HEK293 (cell line): ENCODE results near the gene LSM7.

Experiments
- CTCF ChIA-PET: fragments of 350-600 bp; formaldehyde crosslinking; extraction: SDS; loops from one replicate; lab custom pipeline; 2021; ENCODE audit warnings: antibody characterized with exemption; lab: Yijun Ruan, JAX
- POLR2A ChIA-PET: fragments of 300-600 bp; formaldehyde crosslinking; extraction: SDS; loops from one replicate; lab custom pipeline; 2020; ENCODE audit warnings: antibody characterized with exemption, inconsistent platforms; lab: Yijun Ruan, JAX
- H3K27ac ChIP-seq: fragments of 200-500 bp; sonication (Bioruptor generic); 2 replicates; pipeline ENCODE4 v1.5.1; 2014; ENCODE audit warnings: low read depth, low read length, control low read depth, inconsistent platforms; ENCODE audit errors: extremely low read depth
- H3K36me3 ChIP-seq, 2 experiments: fragments of 200-500 bp in 1 of 2; sonication (Bioruptor generic) in 1 of 2; 1 replicate in 1 of 2; 2 replicates in 1 of 2; pipeline ENCODE4 v1.5.1; 2014 to 2017; ENCODE audit warnings: inconsistent platforms in 2 of 2, low read length in 2 of 2; ENCODE audit not compliant: control insufficient read depth in 2 of 2, insufficient read depth in 1 of 2
- H3K4me1 ChIP-seq: fragments of 200-500 bp; sonication (Bioruptor generic); 2 replicates; pipeline ENCODE4 v1.5.1; 2014; ENCODE audit warnings: mild to moderate bottlenecking, low read length, inconsistent platforms; ENCODE audit not compliant: control insufficient read depth, insufficient read depth
- H3K4me3 ChIP-seq: 2 replicates; pipeline ENCODE4 v1.5.1; 2011; ENCODE audit warnings: low read depth, mild to moderate bottlenecking, control low read depth, low read length, moderate library complexity
- H3K9me3 ChIP-seq: fragments of 200-500 bp; sonication (Bioruptor generic); 2 replicates; pipeline ENCODE4 v1.5.1; 2014; ENCODE audit warnings: low read depth, low read length, inconsistent platforms; ENCODE audit not compliant: control insufficient read depth, insufficient read depth
- EGR2 ChIP-seq: fragments of 450-650 bp; formaldehyde crosslinking; IDR thresholded peaks from 2 replicates; pipeline ENCODE4 v1.5.1; 2016; ENCODE audit warnings: low read depth, missing biosample characterization, missing genetic modification characterization
- MEIS1 ChIP-seq: sonication (generic); formaldehyde crosslinking; IDR thresholded peaks from 2 replicates; pipeline ENCODE4 v1.8.1; 2022; ENCODE audit warnings: missing genetic modification reagents, mild to moderate bottlenecking, borderline replicate concordance
- SCRT1 ChIP-seq: fragments of 450-650 bp; formaldehyde crosslinking; IDR thresholded peaks from 2 replicates; pipeline ENCODE4 v1.5.1; 2016; ENCODE audit warnings: missing biosample characterization, missing genetic modification characterization, borderline replicate concordance
- SP2 ChIP-seq: fragments of 450-650 bp; formaldehyde crosslinking; IDR thresholded peaks from 2 replicates; pipeline ENCODE4 v1.5.1; 2016; ENCODE audit warnings: missing biosample characterization, missing genetic modification characterization
- ZBTB48 ChIP-seq: fragments of 450-650 bp; formaldehyde crosslinking; IDR thresholded peaks from 2 replicates; pipeline ENCODE4 v1.5.1; 2016; ENCODE audit warnings: missing biosample characterization, missing genetic modification characterization
- ZFHX2 ChIP-seq: fragments of 450-650 bp; formaldehyde crosslinking; conservative IDR thresholded peaks from 2 replicates; pipeline ENCODE4 v1.5.1; 2016; ENCODE audit warnings: missing biosample characterization, missing genetic modification characterization
- ZFP69B ChIP-seq: fragments of 450-650 bp; formaldehyde crosslinking; IDR thresholded peaks from 2 replicates; pipeline ENCODE4 v1.5.1; 2016; ENCODE audit warnings: missing biosample characterization, missing genetic modification characterization
- ZNF157 ChIP-seq: fragments of 450-650 bp; formaldehyde crosslinking; IDR thresholded peaks from 2 replicates; pipeline ENCODE4 v1.5.1; 2016; ENCODE audit warnings: missing biosample characterization, missing genetic modification characterization
- ZNF175 ChIP-seq: fragments of 450-650 bp; formaldehyde crosslinking; IDR thresholded peaks from 2 replicates; pipeline ENCODE4 v1.5.1; 2016; ENCODE audit warnings: missing biosample characterization, missing genetic modification characterization
- ZNF211 ChIP-seq: fragments of 450-650 bp; formaldehyde crosslinking; IDR thresholded peaks from 2 replicates; pipeline ENCODE4 v1.5.1; 2016; ENCODE audit warnings: low read depth, missing biosample characterization, missing genetic modification characterization
- ZNF223 ChIP-seq: fragments of 450-650 bp; formaldehyde crosslinking; IDR thresholded peaks from 2 replicates; pipeline ENCODE4 v1.5.1; 2016; ENCODE audit warnings: missing biosample characterization, missing genetic modification characterization
- ZNF341 ChIP-seq: fragments of 450-650 bp; formaldehyde crosslinking; IDR thresholded peaks from 2 replicates; pipeline ENCODE4; 2016; ENCODE audit warnings: low read depth, missing biosample characterization, missing genetic modification characterization
- ZNF350 ChIP-seq: fragments of 450-650 bp; formaldehyde crosslinking; IDR thresholded peaks from 2 replicates; pipeline ENCODE4 v1.5.0; 2017; ENCODE audit warnings: missing biosample characterization, mild to moderate bottlenecking, missing genetic modification characterization
- ZNF366 ChIP-seq: fragments of 450-650 bp; formaldehyde crosslinking; conservative IDR thresholded peaks from 2 replicates; pipeline ENCODE4 v1.5.1; 2016; ENCODE audit warnings: missing biosample characterization, missing genetic modification characterization
- ZNF391 ChIP-seq: fragments of 450-650 bp; formaldehyde crosslinking; IDR thresholded peaks from 2 replicates; pipeline ENCODE4 v1.5.1; 2016; ENCODE audit warnings: low read depth, missing biosample characterization, missing genetic modification characterization, borderline replicate concordance
- ZNF521 ChIP-seq: fragments of 450-650 bp; formaldehyde crosslinking; IDR thresholded peaks from 2 replicates; pipeline ENCODE4 v1.5.1; 2017; ENCODE audit warnings: missing biosample characterization, mild to moderate bottlenecking, missing genetic modification characterization
- ZNF530 ChIP-seq: fragments of 450-650 bp; formaldehyde crosslinking; IDR thresholded peaks from 2 replicates; pipeline ENCODE4 v1.5.1; 2016; ENCODE audit warnings: low read depth, missing biosample characterization, missing genetic modification characterization
- ZNF549 ChIP-seq: fragments of 450-650 bp; IDR thresholded peaks from 2 replicates; pipeline ENCODE4 v1.5.1; 2018; ENCODE audit warnings: missing biosample characterization, missing genetic modification characterization, mild to moderate bottlenecking, inconsistent platforms, moderate library complexity
- ZNF571 ChIP-seq: fragments of 450-650 bp; formaldehyde crosslinking; IDR thresholded peaks from 2 replicates; pipeline ENCODE4 v1.5.0; 2017; ENCODE audit warnings: missing biosample characterization, missing genetic modification characterization
- ZNF664 ChIP-seq: fragments of 450-650 bp; formaldehyde crosslinking; IDR thresholded peaks from 2 replicates; pipeline ENCODE4 v1.5.1; 2016; ENCODE audit warnings: missing biosample characterization, missing genetic modification characterization
- ZNF768 ChIP-seq: fragments of 450-650 bp; formaldehyde crosslinking; IDR thresholded peaks from 2 replicates; pipeline ENCODE4 v1.5.1; 2018; ENCODE audit warnings: missing biosample characterization, mild to moderate bottlenecking, missing genetic modification characterization
- TF ChIP-seq, protein P1 (sequence below): fragments of 450-650 bp; formaldehyde crosslinking; IDR thresholded peaks from 2 replicates; pipeline ENCODE4 v1.5.1; 2016; ENCODE audit warnings: missing biosample characterization, missing genetic modification characterization
- TF ChIP-seq, protein P2 (sequence below): fragments of 450-650 bp; formaldehyde crosslinking; IDR thresholded peaks from 2 replicates; pipeline ENCODE4 v1.5.1; 2016; ENCODE audit warnings: missing biosample characterization, missing genetic modification characterization
- TF ChIP-seq, protein P3 (sequence below): fragments of 450-650 bp; formaldehyde crosslinking; IDR thresholded peaks from 2 replicates; pipeline ENCODE4 v1.5.1; 2016; ENCODE audit warnings: missing biosample characterization, missing genetic modification characterization, low read depth

Gene LSM7

DNA sequence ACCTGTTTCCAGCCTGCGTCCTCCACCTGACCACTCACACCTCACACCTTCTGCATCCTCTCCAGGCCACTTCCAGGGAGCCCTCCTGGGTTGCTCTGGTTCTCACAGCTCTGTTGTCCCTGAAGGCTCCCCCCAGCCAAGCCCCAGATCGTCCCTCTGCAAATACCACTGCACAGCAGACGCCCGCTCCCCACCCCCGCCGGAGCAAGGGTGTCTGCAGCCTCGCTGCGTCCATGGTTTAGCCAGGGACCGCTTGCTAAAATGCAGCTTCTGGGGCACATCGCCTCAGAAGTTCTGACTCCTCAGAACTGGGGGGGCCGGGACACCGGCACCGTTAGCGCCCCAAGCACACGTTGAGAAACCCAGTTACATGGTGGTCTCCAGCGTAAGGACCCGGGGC is 21.4 kb downstream of the LSM7 start:
- CTCF ChIA-PET = no interaction called here
- Histone ChIP-seq H3K27ac (no peak overlapping the region), H3K36me3 (no peaks in the 10 kb centered on the region), H3K9me3 (no peaks in the 10 kb centered on the region), H3K4me3 (no peak overlapping the region), H3K4me1 (no peaks in the 10 kb centered on the region)
- TF ChIP-seq ZNF157 = no peak
- no peak for TF ChIP-seq ZNF350 (tag by site-specific recombination)
- POLR2A ChIA-PET = no interaction called here

DNA sequence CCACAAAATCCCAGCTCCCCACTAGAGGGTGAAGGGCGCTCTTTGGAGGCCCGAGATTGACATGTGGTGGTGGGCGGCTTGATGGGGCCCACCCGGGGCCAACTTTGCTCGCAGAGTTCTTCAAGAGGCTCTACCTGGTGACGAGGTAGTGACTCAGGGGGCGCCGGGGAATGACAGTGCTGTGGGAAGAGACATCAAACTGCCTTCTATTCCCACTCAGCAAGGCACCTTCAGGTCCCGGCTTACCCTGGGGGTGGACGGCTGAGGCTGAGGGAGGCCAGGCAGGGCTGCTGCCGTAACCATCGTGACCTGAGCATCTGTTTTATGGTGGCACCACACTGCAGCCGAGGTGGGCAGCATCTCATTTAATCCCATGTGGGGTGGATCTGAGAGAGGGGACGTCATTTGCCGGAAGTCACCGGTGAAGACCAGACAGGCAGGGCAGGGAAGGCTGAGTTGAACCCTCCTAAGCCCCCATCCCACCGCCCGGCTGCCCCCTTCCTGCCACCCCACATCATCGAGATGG is 22.0 kb downstream of the LSM7 start:
- no peaks in the 10 kb centered on the region for H3K4me1 ChIP-seq
- H3K36me3 ChIP-seq = no peaks in the 10 kb centered on the region
- H3K9me3 ChIP-seq = no peaks in the 10 kb centered on the region
- TF ChIP-seq EGR2 (tag by site-specific recombination) (peak; percentile 57; the same call in 1 of the 2 replicates), ZFHX2 (tag by site-specific recombination) (0 out of 2 replicates have a peak, but pooled peaks have one; percentile 22), ZNF664 (tag by site-specific recombination) (peak; percentile 76), ZFP69B (tag by site-specific recombination) (peak; percentile 71; the same call in 1 of the 2 replicates), ZNF530 (tag by site-specific recombination) (no peak), ZNF521 (tag by site-specific recombination) (no peak)
- TF ChIP-seq, protein P1, sequence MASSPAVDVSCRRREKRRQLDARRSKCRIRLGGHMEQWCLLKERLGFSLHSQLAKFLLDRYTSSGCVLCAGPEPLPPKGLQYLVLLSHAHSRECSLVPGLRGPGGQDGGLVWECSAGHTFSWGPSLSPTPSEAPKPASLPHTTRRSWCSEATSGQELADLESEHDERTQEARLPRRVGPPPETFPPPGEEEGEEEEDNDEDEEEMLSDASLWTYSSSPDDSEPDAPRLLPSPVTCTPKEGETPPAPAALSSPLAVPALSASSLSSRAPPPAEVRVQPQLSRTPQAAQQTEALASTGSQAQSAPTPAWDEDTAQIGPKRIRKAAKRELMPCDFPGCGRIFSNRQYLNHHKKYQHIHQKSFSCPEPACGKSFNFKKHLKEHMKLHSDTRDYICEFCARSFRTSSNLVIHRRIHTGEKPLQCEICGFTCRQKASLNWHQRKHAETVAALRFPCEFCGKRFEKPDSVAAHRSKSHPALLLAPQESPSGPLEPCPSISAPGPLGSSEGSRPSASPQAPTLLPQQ (tag by site-specific recombination) = peak; percentile 58; the same call in 1 of the 2 replicates
- no peak overlapping the region for H3K27ac ChIP-seq
- POLR2A ChIA-PET = no interaction called here
- CTCF ChIA-PET = interaction anchor here (0.6 kb wide), 1 partner anchor 48 kb away, joined by 3 read pairs; no protein-coding TSS in a partner anchor
- no peak overlapping the region for H3K4me3 ChIP-seq

DNA sequence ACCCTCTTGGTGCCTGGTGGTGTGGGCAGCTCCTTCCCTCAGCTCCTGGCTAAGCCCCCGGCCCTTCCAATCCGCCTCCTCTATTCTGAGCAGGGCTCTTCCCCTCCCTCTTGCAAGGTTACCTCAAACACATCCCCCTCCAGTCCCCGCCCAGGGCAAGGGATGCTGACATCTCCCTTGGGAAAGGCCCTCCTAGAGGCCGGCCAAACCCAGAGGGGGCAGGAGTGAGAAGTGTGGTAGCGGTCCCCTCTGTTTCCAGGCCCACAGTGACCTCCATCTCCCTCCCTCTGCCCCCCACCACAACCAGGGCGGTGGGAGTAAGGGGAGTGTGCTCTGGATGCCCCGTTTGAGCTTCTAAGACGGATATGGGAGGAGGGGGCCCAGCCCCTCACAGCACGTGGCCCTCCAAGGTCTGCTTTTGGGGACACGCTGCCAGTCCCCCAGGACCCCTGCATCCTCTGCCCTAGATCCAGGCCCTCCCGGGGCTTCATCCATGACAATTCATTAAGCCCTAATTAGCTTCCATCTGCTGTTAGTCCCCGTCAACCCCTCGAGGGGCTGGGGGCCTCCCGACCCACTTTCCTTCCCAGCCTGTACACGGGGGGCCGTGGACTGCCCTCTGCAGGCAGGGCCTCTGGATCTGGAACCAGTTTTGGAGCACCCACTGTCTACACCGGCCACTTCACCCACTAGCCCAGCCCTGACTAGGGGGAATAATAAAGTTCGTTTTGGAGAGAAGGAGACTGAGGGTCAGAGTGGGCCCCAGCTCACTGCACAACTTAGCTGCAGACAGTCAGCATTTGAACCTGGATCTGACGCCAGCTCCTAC is 22.7 kb downstream of the LSM7 start:
- Histone ChIP-seq H3K27ac (no peak overlapping the region), H3K9me3 (no peaks in the 10 kb centered on the region), H3K4me3 (no peak overlapping the region), H3K36me3 (no peaks in the 10 kb centered on the region), H3K4me1 (no peaks in the 10 kb centered on the region)
- TF ChIP-seq ZNF341 (tag by site-specific recombination) (no peak), ZFHX2 (tag by site-specific recombination) (0 out of 2 replicates have a peak, but pooled peaks have one; percentile 13), ZNF549 (tag by site-specific recombination) (no peak), ZNF211 (tag by site-specific recombination) (no peak), ZBTB48 (tag by site-specific recombination) (no peak), EGR2 (tag by site-specific recombination) (peak; percentile 37; the same call in 1 of the 2 replicates), ZNF366 (tag by site-specific recombination) (no peak), ZNF571 (tag by site-specific recombination) (no peak), SP2 (tag by site-specific recombination) (peak; percentile 42; the same call in 1 of the 2 replicates), ZNF391 (tag by site-specific recombination) (no peak), ZNF768 (tag by site-specific recombination) (no peak), ZNF175 (tag by site-specific recombination) (no peak), MEIS1 (CRISPR knock-in tag) (no peak), ZNF223 (tag by site-specific recombination) (no peak), SCRT1 (tag by site-specific recombination) (no peak)
- TF ChIP-seq, protein P2, sequence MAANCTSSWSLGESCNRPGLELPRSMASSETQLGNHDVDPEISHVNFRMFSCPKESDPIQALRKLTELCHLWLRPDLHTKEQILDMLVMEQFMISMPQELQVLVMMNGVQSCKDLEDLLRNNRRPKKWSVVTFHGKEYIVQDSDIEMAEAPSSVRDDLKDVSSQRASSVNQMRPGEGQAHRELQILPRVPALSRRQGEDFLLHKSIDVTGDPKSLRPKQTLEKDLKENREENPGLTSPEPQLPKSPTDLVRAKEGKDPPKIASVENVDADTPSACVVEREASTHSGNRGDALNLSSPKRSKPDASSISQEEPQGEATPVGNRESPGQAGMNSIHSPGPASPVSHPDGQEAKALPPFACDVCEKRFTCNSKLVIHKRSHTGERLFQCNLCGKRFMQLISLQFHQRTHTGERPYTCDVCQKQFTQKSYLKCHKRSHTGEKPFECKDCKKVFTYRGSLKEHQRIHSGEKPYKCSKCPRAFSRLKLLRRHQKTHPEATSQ (tag by site-specific recombination) = no peak
- TF ChIP-seq, protein P3, sequence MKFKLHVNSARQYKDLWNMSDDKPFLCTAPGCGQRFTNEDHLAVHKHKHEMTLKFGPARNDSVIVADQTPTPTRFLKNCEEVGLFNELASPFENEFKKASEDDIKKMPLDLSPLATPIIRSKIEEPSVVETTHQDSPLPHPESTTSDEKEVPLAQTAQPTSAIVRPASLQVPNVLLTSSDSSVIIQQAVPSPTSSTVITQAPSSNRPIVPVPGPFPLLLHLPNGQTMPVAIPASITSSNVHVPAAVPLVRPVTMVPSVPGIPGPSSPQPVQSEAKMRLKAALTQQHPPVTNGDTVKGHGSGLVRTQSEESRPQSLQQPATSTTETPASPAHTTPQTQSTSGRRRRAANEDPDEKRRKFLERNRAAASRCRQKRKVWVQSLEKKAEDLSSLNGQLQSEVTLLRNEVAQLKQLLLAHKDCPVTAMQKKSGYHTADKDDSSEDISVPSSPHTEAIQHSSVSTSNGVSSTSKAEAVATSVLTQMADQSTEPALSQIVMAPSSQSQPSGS (tag by site-specific recombination) = no peak
- POLR2A ChIA-PET = no interaction called here
- CTCF ChIA-PET = interaction anchor here (0.6 kb wide), 1 partner anchor 49 kb away, joined by 3 read pairs; no protein-coding TSS in a partner anchor
